ENCODE measurements around the gene SCARF2. TPM values are rescaled to one million over a fixed set of nuclear protein-coding genes. Genes with fewer than 3 reads are reported as not detected.
A peak's percentile ranks its signal among the peaks of the same experiment; 100 is the strongest.
"Not testable (repeated sequence)": the region's sequence is repeated elsewhere in the genome, so short reads cannot be mapped to it uniquely, and the experiment has no call there.

Gene SCARF2
- polyA plus RNA-seq, 1 donor = 13.1 TPM

GRCh38 chr22:20393705-20394476 is 43.7 kb downstream of the SCARF2 start, which contains the start of gene ZNF74:
Gene ZNF74 (plus strand): TSS chr22:20394151. CDS start chr22:20394629, 478 bp downstream.
- DNase-seq (ENCODE audit: low read depth) = peak; percentile 85

GRCh38 chr22:20392983-20393704 is 44.5 kb downstream of the SCARF2 start:
- no peak for DNase-seq (ENCODE audit: low read depth)

- not testable (repeated sequence) for DNase-seq (ENCODE audit: low read depth)
Measured at GRCh38 chr22:20392365-20392881, 45.2 kb downstream of the SCARF2 start.

GRCh38 chr22:20391222-20391621 is 46.4 kb downstream of the SCARF2 start:
- no peak for DNase-seq (ENCODE audit: low read depth)

GRCh38 chr22:20390394-20390907 is 47.2 kb downstream of the SCARF2 start:
- no peak for DNase-seq (ENCODE audit: low read depth)

GRCh38 chr22:20389288-20389687 is 48.3 kb downstream of the SCARF2 start:
- no peak for DNase-seq (ENCODE audit: low read depth)

- no peak for DNase-seq (ENCODE audit: low read depth)
Measured at GRCh38 chr22:20388200-20388599, 49.4 kb downstream of the SCARF2 start.

GRCh38 chr22:20386972-20387371 is 50.7 kb downstream of the SCARF2 start:
- DNase-seq (ENCODE audit: low read depth) = no peak

GRCh38 chr22:20386336-20386735 is 51.3 kb downstream of the SCARF2 start:
- no peak for DNase-seq (ENCODE audit: low read depth)

GRCh38 chr22:20384865-20385264 is 52.8 kb downstream of the SCARF2 start:
- DNase-seq (ENCODE audit: low read depth) = no peak

GRCh38 chr22:20384171-20384570 is 53.5 kb downstream of the SCARF2 start:
- no peak for DNase-seq (ENCODE audit: low read depth)

- no peak for DNase-seq (ENCODE audit: low read depth)
Measured at GRCh38 chr22:20383538-20383937, 54.1 kb downstream of the SCARF2 start.

GRCh38 chr22:20380486-20380885 is 57.1 kb downstream of the SCARF2 start:
- no peak for DNase-seq (ENCODE audit: low read depth)

- DNase-seq (ENCODE audit: low read depth) = not testable (repeated sequence)
Measured at GRCh38 chr22:20378684-20379083, 58.9 kb downstream of the SCARF2 start.

- no peak for DNase-seq (ENCODE audit: low read depth)
Measured at GRCh38 chr22:20378110-20378509, 59.5 kb downstream of the SCARF2 start.

- DNase-seq (ENCODE audit: low read depth) = not testable (repeated sequence)
Measured at GRCh38 chr22:20376983-20377382, 60.6 kb downstream of the SCARF2 start.

- not testable (repeated sequence) for DNase-seq (ENCODE audit: low read depth)
Measured at GRCh38 chr22:20376281-20376680, 61.3 kb downstream of the SCARF2 start.

Other genes with a start within 250 kb of the SCARF2 start
- 19.9 TPM for gene RTN4R, start 169.5 kb downstream of the SCARF2 start, polyA plus RNA-seq (ENCODE audit: insufficient read length)
- 77.0 TPM for gene DGCR6L, start 117.8 kb downstream of the SCARF2 start, polyA plus RNA-seq (ENCODE audit: insufficient read length)
- 14.9 TPM for gene ZNF74, start 43.7 kb downstream of the SCARF2 start, polyA plus RNA-seq (ENCODE audit: insufficient read length)
- gene KLHL22, start 58.0 kb upstream of the SCARF2 start, polyA plus RNA-seq (ENCODE audit: insufficient read length) = 34.3 TPM
- gene MED15, start 69.8 kb upstream of the SCARF2 start, polyA plus RNA-seq (ENCODE audit: insufficient read length) = 43.9 TPM

Data from forelimb muscle (tissue), 1 donor.